GM18909 (cell line): Measurements from ENCODE around the gene TXNRD2.

Source experiments
- ATAC-seq: cut with Tn5 transposase; IDR thresholded peaks from one replicate; pipeline ENCODE4 v1.9.1; 2021; ENCODE audit warnings: mild to moderate bottlenecking; ENCODE audit not compliant: unreplicated experiment, poor library complexity

The TXNRD2 gene

GRCh38 chr22:19969141-19969928 is 27.7 kb upstream of the TXNRD2 start:
- no peak for ATAC-seq

- ATAC-seq, result no peak
Observed at GRCh38 chr22:19968450-19968891, 26.9 kb upstream of the TXNRD2 start.

DNA sequence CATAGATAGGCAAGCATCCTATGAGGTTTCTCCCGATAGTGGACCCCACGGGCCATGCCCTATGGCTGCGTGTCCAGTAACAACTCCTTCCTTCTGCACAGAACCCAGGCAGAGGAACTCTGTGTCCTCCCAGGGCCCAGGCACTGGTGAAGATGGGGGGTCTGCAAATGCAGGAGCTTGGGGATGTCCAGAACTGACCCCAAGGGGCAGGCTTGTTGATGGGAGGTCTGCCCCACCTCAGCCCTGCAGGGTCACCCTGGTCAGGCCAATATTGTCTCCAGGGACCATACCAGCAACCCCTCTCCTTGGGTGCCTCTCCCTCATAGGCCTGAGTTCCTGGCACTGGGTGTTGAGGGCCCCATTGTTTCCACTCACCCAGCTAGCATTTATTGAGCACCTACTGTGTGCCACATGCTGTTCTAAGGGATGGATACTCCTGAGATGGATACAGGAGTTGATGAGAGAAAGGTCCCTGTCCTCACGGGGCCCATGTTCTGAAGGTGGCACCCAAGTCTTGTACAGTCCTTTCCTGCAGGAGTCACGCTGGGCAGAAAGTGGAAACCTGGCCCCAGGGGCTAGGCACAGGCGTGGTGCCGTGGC is 26.3 kb upstream of the TXNRD2 start:
- ATAC-seq, result no peak

GRCh38 chr22:19966908-19967750 is 25.5 kb upstream of the TXNRD2 start:
- ATAC-seq, result no peak

GRCh38 chr22:19965771-19966709 is 24.4 kb upstream of the TXNRD2 start:
- ATAC-seq, result no peak

GRCh38 chr22:19964701-19965386 is 23.2 kb upstream of the TXNRD2 start:
- ATAC-seq, result no peak

DNA sequence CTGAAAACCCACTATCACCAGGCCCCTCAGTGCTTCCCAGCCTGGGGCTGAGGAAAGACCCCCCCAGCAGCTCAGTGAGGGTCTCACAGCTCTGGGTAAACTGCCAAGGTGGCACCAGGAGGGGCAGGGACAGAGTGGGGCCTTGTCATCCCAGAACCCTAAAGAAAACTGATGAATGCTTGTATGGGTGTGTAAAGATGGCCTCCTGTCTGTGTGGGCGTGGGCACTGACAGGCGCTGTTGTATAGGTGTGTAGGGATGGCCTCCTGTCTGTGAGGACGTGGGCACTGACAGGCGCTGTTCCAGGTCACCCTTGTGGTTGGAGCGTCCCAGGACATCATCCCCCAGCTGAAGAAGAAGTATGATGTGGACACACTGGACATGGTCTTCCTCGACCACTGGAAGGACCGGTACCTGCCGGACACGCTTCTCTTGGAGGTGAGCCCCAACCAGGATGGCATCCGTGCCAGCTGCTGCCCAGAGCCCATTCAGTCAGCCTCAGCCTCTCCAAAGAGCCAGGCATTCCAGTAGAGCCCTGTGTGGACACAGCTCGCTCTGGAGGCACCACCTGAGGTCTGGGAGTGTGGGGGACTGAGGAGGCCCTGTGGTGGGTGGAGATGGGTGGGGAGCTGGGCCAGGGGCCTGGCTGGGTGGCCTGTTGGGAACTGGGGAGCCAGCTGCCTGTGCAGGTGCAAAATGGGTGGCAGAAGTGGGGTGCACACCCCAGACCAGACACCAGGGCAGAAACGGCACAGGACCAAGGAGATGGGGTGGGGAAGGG is 22.4 kb upstream of the TXNRD2 start:
- ATAC-seq, result no peak

DNA sequence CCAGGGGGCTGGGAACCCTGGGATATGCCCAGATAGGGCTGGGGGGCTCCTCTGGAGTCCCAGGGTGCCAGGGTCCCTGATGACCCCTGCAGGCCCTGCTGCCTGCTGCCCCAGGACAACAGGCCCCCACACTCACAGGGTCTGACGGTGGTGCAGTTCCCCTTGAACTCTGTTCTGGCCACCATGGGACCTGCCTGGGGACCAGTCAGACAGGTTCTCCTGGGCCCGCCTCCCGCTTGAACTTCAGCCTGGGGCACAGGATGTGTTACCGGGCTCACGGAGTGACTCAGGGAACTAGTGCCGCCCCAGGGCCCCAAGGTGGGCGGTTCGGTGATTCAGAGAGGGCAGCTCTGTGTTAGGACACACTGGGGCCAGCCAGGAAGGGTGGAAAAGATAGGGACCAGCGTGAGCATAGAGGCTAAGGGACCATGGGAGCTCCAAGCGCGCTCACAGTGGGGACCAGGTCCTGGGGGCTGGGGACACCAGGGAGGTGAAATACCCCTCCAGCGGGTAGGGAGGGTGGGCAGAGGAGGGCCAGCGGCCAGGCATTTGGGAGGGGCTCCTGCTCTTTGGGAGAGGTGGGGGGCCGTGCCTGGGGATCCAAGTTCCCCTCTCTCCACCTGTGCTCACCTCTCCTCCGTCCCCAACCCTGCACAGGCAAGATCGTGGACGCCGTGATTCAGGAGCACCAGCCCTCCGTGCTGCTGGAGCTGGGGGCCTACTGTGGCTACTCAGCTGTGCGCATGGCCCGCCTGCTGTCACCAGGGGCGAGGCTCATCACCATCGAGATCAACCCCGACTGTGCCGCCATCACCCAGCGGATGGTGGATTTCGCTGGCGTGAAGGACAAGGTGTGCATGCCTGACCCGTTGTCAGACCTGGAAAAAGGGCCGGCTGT is 21.5 kb upstream of the TXNRD2 start:
- no peak for ATAC-seq

GRCh38 chr22:19962246-19962908 is 20.8 kb upstream of the TXNRD2 start:
- ATAC-seq, result no peak

- ATAC-seq, result no peak
Observed at GRCh38 chr22:19961868-19962245, 20.2 kb upstream of the TXNRD2 start.

DNA sequence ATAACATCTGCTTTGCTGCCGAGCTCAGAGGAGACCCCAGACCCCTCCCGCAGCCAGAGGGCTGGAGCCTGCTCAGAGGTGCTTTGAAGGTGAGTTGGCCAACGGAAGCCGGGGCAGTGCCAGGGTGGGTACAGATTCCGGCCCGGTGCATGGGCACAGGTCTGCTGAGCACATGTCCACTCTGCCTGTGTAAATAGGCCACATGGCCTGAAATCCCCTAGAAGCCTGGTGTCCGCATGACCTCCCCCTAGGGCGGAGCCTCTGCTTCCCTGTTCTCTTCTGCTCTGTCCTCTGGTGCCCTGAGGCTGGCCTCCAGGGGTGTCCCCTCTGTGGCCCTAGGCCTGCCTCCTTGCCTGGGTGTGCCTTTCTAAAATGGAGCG is 19.6 kb upstream of the TXNRD2 start:
- no peak for ATAC-seq

DNA sequence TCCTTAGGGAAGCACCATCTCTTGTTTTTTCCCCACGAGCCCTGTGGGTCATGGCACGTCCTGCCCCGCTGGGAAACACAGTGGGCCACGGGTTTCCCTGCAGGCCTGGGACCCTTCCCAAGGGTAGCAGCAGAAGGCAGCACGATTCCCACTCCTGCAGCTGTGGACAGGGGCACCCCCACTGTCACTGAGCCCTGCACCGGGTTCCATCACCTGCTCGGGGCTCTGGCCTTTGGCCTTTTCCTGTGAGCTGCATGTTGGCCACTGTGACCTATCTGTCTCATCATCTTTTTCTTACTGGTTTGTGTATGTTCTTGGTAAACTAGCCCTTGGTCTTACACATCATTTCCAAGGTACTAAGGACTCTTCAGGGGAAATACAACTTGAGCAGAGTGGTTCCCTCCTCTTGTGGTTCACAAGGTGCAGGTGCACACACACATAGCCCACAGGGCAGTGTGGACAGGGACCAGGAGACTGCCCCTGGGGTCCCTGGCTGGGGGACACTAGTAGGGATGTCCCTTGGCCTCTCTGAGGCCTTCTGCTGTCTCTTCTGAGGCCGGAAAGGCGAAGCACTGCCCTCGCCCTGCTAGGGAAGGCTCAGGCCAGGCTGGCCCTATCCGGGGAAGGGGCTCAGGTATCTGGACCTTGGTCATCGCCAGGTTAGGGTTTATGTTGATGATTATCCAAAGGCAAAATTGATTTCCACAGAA is 19.0 kb upstream of the TXNRD2 start:
- no peak for ATAC-seq

DNA sequence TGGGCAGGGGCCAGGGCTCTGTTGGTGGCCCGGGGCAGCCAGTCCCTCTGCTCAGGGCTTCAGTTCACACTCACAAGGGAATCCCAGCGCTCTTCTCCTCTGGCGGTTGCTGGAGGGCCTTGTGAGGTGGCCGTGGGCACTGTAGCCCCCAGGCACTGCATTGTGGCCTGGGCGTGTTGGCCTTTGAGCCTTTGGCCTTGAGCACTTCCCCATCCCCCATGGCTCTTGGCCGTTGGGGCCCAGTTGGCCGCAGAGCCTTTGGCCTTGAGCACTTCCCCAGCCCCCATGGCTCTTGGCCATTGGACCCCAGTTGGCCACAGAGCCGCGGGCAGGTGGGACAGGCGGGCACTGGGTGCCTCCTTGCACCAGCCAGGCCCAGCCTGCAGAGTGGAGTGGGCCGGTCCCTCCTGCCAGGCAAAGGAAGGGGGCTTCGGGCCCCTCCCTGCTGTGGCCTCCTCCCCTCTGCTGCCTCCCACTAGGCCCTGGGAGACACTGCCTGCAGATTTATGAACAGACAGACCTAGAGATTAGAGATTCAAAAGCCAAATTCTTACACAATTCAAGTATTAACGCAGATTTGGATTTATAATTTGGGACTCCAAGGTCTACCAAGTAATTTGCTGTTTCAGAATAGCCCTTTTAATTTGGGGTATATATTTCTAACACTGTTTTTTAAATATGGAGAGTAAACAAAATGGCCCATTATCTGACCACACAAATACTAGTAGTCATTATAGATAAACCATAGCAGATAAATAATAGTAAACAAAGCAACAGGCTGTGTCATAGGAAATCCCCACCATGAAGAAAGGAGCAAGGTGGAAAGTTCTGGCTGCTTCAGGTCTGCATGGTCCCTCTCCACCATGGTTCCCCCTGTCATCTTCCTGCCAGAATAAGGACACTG is 18.2 kb upstream of the TXNRD2 start:
- no peak for ATAC-seq

DNA sequence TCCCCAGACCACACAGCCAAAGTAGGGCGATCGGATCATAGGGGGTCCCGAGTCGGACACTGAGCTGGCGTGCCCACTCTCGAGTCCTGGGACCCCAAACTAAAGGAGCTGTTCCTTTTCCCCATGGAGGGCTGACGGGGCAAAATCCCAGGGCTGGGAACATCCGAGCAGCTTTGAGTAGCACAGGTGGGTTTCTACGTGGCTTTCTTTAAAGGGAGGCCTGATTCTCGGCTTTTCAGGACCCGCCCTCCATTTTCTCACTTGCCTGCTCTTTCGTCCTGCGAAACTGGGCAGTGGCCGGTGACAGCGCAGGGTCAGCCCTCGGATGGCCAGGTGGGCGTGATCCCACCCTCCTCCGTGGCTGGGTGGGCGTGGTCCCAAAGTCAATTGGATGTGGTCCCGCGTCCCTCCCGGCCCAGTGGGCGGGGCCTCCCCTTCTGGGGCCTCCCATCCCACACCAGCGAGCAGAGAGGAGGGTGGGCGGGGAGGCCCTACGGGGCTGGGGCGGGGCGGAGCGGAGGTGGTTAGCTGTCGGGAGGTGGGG is 17.5 kb upstream of the TXNRD2 start:
- ATAC-seq, result no peak
